Measurements from ENCODE around the gene GSTO2.

GSTO2 gene

DNA sequence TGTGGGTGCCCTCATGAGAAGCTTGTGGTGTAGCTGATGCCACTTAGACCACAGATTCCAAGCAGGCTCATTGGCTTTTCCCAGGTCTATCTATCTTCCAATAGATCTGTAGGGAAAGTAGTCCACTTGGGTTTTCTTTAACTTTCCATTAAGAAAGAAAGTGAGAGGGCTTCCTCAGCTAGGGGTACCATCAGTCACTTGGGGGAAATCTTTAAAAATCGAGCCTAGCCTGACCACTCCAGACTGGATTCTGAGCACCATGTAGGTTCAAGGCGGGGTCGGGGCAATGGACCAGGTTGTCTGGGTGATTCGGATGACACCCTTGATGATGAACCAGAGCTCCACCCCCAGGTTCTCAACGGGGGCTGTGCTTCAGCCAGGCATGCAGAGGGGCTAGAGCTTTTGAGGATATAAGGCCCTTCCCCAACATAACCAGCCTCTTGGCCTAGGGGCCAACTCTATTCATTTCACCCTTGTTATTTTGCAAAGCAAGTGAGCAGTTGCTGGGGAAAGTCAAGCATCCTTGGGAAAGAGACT, 42.3 kb downstream of the GSTO2 start:
- no peak overlapping the region for H3K4me3 ChIP-seq (ENCODE audit: control insufficient read depth, low read depth, low read length)
- peak; percentile 21 for DNase-seq (ENCODE audit: low read depth)
- TF ChIP-seq, protein P1, sequence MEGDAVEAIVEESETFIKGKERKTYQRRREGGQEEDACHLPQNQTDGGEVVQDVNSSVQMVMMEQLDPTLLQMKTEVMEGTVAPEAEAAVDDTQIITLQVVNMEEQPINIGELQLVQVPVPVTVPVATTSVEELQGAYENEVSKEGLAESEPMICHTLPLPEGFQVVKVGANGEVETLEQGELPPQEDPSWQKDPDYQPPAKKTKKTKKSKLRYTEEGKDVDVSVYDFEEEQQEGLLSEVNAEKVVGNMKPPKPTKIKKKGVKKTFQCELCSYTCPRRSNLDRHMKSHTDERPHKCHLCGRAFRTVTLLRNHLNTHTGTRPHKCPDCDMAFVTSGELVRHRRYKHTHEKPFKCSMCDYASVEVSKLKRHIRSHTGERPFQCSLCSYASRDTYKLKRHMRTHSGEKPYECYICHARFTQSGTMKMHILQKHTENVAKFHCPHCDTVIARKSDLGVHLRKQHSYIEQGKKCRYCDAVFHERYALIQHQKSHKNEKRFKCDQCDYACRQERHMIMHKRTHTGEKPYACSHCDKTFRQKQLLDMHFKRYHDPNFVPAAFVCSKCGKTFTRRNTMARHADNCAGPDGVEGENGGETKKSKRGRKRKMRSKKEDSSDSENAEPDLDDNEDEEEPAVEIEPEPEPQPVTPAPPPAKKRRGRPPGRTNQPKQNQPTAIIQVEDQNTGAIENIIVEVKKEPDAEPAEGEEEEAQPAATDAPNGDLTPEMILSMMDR (conservative IDR thresholded peaks at IDR 0.05; ENCODE audit: control insufficient read depth, insufficient read depth, low read depth, low read length) = no peak

DNA sequence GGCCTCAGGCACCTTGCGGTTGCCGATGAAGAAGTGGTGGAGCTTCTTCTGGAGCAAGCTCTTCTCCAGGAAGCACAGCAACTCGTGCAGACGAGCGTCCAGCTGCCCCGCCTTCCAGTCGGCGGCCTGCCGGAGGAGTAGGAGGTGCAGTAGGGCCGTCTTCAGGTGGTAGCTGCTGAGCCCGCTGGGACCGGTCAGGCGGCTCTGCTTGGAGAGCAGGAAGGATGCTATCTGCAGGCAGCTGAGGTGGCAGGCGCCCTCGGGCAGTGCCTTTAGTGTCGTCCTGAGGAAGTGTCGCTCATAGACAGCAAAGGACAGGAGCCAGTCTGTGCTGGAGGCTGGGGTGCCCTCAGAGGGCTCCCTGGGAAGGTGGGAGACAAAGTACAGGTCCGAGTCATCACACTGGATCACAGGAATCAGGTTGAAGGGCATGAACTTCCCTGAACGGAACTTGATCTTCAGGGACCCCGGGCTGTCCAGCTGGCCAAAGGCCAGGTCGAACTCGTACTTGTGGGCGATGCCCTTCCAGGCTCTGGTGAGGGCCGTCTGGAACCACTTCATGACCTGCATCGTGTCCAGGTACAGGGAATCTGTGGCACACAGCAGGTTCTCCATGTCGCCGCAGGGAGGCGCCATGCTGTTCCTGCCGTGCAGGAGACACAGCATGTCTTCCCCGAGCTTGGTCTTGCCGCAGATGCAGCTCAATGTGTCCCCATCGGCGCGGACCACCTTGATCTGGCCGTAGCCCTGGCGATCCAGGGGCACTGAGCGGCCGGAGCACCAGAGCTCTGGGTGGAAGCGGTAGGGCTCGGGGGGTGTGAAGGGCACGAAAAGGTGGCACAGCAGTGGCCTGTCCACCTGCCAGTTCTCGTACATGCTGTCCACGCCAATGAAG, 45.9 kb downstream of the GSTO2 start:
- TF ChIP-seq, protein P1 (conservative IDR thresholded peaks at IDR 0.05; ENCODE audit: control insufficient read depth, insufficient read depth, low read depth, low read length) = no peak

DNA sequence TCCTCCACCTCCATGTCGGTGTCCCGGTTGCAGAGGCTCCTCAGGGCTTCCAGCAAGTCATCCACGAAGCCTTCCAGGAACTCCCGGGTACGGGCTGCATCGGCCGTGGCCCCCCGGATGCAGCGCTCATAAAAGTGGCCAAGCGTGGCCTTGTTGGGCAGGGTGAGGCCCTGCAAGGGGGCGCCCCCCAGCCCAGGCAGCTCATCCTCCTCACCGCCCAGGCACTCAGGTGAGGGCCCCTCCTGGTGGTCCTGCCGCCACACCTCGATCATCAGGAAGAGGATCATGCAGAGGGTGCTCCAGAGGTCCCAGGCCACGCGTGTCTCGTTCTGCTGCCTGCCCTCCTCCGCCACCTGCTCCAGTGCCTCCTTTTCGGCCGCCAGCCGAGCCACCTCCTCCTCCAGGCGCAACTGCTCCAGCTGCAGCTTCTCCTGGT, 46.5 kb downstream of the GSTO2 start:
- TF ChIP-seq, protein P1 (conservative IDR thresholded peaks at IDR 0.05; ENCODE audit: control insufficient read depth, insufficient read depth, low read depth, low read length) = no peak
- DNase-seq (ENCODE audit: low read depth) = no peak
- H3K4me3 ChIP-seq (ENCODE audit: control insufficient read depth, low read depth, low read length) = no peak overlapping the region

More for the DNA sequence above, 45.9 kb downstream of the GSTO2 start:
- H3K4me3 ChIP-seq (ENCODE audit: control insufficient read depth, low read depth, low read length) = no peak overlapping the region
- no peak for DNase-seq (ENCODE audit: low read depth)

DNA sequence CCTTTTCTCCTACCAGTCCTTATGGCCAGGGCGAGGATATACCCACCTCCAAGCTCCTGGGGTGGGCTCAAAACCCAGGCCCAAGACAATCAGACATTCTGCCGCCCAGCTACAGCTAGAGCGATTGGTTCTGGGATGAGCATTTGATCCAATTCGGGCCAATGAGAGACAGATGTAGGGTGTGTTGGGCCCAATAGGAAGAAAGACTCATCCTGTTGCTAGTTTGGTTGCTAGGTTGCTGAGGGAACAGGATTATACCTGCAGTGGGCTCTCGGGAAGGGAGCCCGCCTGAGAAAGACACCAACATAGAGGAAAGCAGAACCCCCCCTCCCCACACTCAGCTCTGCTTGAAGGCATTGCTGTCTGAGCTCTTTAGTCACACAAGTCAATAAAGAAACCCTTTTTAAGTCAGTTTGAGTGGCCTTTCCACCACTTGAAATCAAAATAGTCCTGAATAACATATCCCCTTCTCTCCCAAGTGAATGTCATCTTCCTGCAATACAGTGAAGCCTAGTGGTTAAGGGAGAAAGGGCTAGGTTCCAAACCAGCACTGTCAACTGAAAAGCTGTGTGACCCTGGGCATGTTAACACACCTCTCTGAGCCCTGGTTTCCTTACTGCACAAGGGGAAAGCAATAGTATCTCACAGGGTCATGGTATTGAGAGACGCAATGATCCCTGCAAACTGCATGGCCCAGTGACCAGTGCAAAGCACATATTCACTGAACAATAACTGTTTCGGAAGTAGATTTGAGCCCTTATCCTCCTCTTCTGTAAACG, 47.5 kb downstream of the GSTO2 start:
- DNase-seq (ENCODE audit: low read depth) = no peak
- TF ChIP-seq, protein P1 (conservative IDR thresholded peaks at IDR 0.05; ENCODE audit: control insufficient read depth, insufficient read depth, low read depth, low read length) = no peak
- no peak overlapping the region for H3K4me3 ChIP-seq (ENCODE audit: control insufficient read depth, low read depth, low read length)

DNA sequence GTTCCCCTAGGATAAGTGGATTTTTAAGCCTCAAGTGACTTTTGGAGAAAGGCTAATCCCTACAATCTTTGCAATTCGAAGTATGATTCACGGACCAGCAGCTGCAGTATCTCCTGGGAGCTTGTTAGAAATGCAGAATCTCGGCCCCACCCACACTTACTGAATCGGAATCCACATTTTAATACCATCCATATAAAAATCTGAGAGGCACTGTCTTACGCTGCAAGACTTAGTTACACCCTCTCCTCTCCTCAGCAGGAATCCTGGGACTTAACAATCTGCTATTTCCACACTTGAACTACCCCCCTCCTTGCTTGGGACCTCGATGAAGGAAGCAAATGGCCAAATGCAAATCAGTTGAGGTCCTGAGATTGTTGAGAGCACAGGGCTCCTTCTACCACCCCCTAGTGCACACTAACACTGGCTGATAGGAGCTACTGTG, 48.3 kb downstream of the GSTO2 start:
- peak; percentile 89 for DNase-seq (ENCODE audit: low read depth)
- TF ChIP-seq, protein P1 (conservative IDR thresholded peaks at IDR 0.05; ENCODE audit: control insufficient read depth, insufficient read depth, low read depth, low read length) = peak; percentile 8
- H3K4me3 ChIP-seq (ENCODE audit: control insufficient read depth, low read depth, low read length) = no peak overlapping the region

DNA sequence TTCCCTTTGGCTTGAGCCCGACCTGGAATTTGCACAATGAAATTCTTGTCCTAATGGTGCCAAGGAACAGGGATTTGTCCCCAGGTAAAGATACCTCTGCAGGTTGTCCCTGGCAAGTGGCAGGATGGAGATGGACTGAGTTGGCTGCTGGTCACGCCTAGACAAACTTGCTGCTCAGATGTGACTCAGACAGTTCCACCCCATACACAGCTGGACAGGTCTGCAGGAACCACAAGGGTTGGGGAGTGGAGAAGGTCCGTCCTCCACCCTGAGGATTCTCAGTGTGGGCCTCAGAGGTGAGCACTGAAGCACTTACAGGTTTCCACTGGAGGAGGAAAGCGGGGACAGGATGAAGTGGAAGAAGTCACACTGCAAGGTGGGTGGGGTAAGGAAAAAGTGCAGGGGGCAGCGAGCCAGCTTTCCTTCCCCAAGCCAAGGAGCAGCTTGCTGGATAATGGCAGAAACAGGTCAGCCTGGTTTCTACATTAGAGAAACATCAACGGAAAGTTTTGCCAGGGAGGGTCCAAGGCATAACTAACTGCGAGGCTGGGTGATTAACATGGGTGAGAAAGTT, 48.8 kb downstream of the GSTO2 start:
- peak; percentile 62 for DNase-seq (ENCODE audit: low read depth)
- no peak overlapping the region for H3K4me3 ChIP-seq (ENCODE audit: control insufficient read depth, low read depth, low read length)
- TF ChIP-seq, protein P1 (conservative IDR thresholded peaks at IDR 0.05; ENCODE audit: control insufficient read depth, insufficient read depth, low read depth, low read length) = no peak
